H4 (cell line): ENCODE measurements around the gene PLEKHA5. TPM values are rescaled to one million over a fixed set of nuclear protein-coding genes. Genes with fewer than 3 reads are reported as not detected.
"Not testable (repeated sequence)": the region's sequence is repeated elsewhere in the genome, so short reads cannot be mapped to it uniquely, and the experiment has no call there.

Experiments used
- DNase-seq: peaks from one replicate; pipeline ENCODE4 v3.0.0-alpha.2; 2015; ENCODE audit warnings: low spot score
- total RNA-seq: library from RNA; depleted of rRNA; stranded (reverse); fragments of >200 nt; shearing (Covaris generic); gene quantifications from 2 replicates; pipeline ENCODE4 v1.2.3, GENCODE V29; 2014

Gene PLEKHA5
- total RNA-seq, 1 experiment from 2014 or later = 18.7 TPM

DNA sequence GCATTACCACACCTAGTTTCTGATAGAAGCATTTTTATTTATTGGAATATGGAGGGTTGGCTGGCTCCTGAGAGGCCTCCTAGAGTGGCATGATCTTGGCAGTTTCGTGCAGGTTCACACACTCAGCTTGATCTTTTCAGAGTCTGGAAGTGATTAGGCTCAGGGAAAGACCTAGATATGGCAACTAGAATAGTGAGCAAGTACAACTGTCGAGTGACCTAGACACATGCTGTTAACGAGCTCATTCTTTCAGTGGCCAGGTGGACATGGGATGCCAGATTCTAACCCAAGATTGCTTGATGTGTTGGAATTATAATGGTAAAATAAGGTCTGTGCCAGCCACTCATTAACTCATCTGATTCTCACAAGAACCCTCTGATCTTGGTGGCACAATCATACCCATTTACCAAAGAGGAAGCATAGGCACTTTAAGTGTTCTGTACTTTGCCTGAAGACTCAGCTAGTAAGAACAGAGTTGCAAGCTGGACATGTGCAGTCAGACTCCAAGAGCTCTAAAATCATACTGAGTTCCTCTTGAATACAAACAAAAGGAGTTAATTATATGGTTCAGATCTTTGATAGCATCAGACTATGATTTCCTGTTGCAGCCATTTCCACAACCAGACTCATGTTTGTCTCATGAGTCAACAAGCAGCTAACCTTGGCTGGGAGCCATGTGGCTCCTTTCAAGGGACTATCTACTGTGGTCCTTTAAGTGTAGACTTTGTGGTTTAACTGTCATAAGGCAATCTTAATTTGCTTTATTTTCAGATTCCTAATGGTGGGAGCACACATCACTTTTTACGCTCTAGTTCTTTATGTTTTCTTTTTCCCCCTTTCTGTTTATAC, 144.2 kb downstream of the PLEKHA5 start:
- DNase-seq = peak; percentile 97

DNA sequence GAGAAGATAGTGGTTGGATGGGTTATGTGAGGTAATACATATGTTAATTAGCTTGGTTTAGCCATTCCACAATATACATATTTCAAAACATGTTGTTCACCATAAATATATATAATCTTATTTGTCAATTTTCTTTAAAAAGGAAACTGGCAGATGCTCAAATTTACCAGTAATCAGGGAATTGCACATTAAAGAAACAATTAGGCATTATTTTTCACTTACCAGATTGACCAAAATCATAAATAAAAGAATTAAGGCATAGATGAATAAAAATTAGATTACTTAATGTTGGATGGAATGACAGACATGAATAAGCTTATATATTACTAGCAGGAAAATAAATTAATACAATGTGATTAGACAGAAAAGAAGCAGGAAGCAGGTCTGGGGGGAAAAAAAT, 147.2 kb downstream of the PLEKHA5 start:
- DNase-seq = no peak

DNA sequence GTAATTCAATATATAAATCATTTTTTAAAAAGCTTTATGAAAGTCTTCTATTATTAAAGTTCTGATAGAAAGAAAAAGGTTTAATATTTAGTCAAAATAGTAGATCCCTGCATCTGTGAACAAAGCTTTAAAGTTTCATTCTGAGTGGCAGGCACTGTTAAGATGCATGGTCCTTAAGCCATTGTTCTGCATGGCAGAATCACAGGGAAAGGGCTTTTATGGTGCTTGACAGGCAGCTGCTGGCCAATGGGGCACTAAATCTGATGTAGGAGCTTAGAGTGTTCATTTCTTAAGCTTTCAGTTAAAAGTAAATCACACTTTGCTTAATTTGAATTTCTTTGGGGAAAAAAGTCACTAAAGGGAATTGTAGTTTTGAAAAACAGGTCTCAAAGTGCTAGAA, 148.2 kb downstream of the PLEKHA5 start:
- no peak for DNase-seq

DNA sequence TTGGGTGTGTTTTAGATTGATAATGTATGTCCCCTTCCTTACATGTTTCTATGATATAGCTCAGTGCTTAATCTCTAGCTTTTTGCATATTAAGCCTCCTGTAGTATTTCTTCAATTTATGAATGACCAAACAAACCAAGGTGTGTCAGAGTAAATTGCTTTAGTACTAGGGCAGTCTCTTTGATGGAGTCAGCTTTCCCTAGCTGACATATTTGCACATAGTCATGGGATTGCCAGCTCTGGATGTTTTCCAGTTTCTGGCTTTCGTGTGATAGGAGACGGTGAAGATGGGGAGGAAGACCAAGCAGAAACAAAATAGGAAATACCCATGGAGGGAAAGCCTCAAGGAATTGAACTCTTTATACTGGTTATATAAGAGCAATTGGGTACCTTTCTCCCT, 148.9 kb downstream of the PLEKHA5 start:
- no peak for DNase-seq

DNA sequence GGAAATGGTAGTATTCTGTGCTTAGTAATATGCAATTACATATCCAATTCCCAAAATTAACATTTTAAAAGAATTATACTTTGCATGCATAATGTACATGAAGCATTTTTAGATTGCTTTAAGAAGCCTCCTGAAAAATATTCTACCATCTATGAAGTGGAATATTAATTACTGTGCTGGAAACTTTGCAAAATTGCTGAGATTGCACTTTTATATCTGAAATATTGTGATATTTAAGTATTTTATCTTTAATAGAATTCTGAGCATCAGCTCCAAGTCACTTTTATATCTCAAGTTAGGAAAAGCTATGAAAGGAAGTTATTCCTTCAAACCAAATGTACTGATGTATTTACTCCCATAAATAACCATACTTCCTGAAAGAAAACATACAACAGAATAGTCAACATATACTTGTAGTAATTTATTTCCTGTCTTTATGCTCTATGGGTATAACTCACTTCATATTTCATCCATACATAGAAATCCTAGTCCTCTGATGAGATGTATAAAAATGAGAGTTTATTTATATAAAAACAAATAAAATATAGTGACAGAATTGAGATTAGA, 152.7 kb downstream of the PLEKHA5 start:
- no peak for DNase-seq

DNA sequence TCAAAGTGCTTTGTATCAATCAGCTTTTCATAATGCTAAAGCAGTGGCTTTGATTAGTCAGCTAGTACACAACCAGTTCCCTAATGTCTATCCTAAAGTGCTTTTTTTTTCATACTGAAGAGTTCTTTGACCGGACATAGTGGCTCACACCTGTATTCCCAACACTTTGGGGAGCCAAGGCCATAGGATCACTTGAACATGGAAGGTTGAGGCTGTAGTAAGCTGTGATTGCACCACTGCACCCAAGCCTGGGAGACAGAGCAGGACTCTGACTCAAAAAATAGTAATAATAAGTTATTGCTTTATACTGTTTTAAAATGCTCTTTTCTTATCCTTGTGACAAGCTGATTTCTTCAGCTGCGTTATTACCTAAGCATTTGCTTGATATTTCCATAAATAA, 155.1 kb downstream of the PLEKHA5 start:
- DNase-seq = no peak

DNA sequence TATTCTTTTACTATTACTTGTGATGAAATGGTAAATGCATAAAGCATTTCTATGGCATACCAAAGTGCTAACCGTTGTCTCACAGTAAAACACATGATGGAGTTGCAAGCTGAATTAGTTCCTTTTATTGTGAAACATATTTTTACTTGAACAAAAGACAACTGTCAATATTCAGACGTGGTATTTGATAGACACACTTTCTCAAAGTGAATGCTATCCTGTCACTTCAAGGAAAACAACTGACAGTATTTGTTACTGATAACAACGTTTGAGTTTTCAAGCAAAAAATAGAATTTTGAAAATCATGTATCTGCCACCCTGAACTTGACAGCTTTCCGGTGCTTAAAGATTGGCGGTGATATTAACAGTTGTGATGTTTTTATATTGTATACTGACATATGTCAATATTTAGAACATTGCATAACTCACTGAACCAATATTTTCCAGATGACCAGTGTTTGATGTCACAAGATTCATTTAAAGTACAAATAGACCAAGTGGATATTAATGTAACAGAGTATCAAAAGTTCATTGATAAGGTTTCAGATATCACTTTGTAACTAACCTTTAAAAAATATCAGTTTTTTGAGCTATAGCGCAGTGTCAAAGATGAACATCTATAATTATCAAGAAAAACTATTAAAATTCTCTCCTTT, 156.4 kb downstream of the PLEKHA5 start:
- no peak for DNase-seq

DNA sequence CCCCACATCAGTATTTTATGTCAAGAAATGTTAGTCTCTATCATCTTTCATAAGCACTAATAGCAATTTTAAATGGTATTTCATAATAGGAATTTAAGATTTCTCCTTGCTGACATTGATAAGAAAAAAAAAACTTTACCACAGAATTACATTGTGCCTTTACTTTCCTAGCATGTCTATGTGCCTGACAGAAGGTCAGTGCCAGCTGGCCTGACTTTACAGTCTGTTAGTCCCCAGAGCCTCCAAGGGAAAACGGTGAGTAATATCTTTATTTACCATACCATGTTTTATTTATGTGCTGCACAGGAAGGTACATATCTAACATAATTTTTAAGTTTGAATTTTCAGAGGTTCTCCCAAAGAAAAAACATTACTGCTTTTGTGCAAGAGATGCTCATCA, 157.8 kb downstream of the PLEKHA5 start:
- no peak for DNase-seq

DNA sequence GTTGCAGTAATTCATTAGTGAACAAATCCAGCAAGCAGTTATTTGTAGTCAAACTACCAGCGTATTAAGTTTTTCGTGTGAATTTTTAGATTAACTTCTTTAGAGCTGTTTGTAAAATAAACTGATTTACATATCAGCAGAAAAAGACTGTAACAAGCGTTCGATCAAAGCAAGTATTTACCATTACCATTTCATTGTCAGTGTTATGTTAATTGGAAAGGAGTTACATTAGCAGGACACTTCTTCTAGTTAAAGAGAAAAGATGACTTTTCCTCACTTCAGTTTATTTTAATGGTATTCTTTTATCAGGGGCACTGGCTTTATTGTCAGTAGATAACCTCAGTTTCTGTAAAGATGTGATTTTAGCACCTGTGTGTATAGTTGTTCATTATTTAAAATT, 158.6 kb downstream of the PLEKHA5 start:
- DNase-seq = no peak

DNA sequence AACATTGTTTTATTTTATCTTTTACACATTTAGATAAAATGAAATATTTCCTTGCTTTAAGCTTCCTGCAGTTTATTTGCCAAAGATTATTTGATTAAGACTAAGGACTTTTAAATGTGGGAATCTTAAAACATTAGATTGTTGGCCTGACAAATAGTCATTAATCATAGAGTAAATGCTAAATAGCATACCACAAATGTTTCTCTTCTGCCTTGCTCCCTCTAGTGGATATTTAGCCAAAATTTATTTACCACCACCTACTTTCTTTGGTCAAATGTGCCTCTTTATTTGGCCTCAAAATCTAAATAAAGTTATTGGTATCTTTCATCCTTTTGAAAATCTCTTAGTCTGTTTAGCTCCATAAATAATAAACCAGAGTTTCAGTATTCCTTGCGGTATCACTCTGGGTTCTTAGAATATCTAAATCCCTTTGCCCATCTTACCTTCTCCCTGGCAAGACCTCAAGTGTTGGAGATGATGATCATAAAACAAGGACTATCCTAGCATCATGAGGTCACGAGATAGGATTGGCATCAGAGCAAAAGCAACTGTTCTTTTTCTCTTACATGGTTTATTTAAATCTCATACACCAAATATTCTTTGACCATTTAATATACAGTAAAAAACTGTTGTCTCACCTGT, 159.2 kb downstream of the PLEKHA5 start:
- peak; percentile 24 for DNase-seq

DNA sequence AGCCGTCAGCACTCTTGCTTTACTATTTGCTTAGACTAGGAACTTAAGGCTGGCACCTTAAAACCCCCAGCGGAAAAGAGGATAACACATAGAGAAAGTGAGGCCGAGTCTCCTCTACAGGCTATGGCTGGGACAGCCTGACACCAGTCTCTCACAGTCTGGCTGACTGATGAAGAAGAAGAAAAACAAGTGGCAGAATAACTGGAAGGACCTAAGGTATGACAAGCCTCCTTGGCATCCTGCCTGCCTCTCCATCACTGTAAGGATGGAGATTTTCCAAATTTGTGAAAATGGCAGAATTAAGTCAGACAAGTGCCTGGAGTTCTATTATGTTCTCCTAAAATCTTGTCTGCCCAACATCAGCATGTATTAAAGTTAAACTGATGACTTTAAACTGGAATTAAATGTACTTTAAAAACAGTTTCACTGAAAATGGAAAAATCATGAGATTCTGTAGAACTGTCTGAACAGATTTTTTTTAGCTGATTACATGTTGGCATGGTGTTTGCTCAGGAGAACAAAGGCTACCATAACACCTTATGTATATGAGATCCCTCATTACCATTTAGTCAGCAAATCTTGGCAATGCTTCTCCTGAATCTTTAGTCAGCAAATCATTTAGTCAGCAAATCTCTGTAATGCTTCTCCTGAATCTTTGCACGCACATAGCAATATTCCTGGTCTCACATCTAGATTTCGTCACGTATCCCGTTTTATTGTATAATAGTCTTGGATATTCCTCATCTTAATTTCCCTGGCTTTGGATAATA, 169.5 kb downstream of the PLEKHA5 start:
- no peak for DNase-seq

DNA sequence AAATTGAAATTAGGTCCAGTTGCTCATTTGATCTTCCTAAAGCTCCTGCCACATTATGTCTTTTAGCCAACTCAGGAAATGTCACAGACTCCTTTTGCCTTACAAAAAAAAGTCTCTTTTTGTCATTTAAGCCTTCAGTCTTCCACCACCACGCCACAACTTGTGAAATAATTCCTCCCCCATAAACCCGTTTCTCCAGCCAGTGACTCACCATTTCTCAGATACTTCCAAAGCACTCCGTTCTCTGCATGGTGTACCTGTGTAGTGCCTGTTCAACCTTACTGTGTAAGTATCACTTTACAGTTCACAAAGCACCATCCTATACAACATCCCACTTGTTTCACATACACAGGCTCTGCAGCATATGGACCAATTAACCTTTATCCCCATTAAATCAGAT, 170.2 kb downstream of the PLEKHA5 start:
- peak; percentile 18 for DNase-seq

DNA sequence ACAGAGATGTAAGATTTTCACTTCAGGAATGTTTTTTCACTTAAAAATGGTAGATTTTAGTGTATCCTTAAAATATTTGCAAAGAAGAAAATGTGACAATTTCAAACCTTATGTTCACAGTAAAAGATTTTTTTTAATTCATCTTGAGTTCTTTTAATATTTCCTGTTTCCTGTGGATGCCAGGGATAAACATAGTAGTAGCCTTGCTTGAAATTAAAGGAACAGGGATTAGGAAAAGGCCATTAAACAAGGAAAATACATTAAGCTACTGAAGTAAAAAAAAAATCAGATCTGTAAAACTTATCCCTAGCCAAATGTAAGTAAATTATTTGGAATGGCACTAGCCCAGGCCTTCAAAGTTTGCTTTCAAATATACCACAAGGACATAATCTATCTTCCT, 171.7 kb downstream of the PLEKHA5 start:
- DNase-seq = no peak

DNA sequence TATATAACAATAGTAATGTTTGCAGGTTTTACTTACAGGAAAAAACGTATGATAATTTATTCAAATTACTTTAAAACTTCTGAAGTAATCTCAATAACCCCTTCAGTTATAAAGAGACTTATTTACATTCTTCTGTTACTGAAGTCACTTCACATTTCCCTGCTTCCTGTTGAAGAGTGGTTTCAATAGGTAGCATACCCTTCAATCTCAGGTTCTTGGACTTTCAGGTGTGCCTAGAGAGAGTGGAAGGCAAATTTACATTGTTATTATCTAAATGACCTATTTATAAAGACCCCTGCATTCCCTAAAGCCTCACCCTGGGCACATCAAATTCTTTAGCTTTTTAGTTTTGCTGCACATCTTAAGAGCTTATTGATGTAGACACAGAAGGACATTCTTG, 172.2 kb downstream of the PLEKHA5 start:
- no peak for DNase-seq

DNA sequence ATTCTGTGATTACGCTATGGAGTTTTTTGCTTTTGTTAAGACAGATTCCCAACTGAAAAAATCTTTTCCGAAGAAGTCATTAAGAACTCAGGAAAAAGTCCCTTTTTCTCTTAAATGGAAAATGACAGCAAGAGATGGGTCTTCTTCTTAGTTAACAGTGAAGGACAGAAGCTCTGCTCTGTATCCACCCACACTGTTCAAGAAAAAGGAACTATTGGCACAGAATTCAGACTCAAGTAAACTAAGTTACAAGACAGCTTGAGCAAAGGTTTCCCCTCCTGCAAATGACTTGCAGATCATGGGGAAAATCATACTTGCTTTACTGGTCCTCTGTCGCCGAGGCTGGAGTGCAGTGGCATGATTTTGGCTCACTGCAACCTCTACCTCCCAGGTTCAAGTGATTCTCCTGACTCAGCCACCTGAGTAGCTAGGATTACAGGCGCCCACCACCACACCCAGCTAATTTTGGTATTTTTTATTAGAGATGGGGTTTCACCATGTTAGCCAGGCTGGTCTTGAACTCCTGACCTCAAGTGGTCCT, 172.6 kb downstream of the PLEKHA5 start:
- no peak for DNase-seq

DNA sequence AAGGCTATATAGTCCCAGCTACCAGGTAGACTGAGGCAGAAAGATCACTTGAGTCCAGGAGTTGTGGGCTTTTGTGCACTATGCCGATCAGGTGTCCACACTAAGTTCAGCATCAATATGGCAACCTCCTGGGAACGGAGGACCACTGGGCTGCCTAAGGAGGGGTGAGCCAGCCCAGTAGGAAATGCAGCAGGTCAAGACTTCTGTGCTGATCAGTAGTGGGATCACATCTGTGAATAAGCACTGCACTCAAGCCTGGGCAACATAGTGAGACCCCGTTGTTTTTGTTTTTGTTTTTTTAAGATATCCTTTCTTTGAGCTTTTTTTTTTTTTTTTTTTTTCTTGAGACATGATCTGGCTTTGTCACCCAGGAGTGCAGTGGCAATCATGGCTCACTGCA, 174.0 kb downstream of the PLEKHA5 start:
- no peak for DNase-seq

DNA sequence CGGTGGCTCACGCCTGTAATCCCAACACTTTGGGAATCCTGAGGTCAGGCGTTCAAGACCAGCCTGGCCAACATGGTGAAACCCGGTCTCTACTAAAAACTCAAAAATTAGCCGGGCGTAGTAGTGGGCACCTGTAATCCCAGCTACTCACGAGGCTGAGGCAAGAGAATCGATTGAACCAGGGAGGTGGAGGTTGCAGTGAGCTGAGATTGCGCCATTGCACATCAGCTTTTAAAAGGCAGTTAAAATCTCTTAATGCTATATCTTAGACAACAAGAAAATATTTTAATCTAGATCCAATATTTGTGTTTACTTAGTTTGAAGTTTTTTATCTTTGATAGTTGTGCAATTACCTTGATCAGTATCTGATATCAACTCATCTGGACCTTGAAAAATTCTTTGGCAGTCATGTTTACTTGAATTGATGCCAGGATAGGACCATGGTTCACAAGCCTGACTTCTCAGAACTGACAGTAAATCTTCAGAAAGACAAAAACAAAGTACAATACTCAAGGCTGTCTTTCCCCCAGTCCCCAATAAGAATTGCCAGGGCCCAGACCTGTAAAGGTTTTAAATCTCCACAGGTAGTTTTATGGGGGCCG, 174.7 kb downstream of the PLEKHA5 start:
- no peak for DNase-seq

DNA sequence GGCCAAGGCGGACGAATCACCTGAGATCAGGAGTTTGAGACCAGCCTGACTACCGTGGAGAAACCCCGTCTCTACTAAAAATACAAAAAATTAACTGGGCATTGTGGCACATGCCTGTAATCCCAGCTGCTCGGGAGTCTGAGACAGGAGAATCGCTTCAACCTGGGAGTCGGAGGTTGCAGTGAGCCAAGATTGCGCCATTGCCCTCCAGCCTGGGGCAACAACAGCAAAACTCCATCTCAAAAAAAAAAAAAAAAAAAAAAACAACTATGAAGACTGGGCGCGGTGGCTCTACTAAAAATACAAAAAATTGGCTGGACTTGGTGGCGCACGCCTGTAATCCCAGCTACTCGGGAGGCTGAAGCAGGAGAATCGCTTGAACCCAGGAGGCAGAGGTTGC, 176.1 kb downstream of the PLEKHA5 start:
- DNase-seq = not testable (repeated sequence)

DNA sequence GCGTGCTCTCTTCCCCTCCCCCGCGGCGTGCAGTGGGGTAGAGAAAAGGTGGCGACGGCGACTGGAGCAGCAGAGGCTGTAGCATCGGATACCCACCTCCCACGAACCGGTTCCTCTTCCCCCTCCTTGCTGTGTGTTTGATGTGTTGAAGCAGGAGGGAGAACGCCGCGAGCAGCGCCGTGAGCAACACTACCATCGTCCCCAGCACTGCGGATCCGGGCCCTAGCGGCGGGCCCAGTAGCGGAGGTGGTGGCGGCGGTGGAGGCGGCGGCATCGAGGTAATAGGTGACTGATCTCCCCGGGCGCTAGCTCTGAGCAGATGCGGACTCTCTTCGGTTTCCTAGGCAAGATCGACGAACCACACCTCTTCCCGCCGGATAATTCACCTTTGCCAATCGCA, 176.8 kb downstream of the PLEKHA5 start:
- no peak for DNase-seq

DNA sequence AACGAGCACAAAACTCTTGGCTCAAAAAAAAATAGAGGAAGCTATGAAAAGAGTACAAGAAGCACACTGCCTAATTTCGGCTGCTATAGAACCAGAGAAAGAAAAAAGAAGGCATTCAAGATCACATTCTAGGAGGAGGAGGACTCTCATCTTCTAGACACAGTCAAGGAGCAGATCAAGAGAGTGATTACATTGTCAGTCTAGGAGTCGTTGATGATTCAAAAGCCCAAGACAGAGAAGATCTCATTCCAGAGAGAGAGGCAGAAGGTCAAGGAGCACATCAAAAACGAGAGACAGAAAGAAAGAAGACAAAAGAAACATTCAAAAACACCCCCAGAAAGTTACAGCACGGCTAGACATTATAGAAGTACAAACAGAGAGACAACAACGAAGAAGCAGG, 177.9 kb downstream of the PLEKHA5 start:
- DNase-seq = no peak

DNA sequence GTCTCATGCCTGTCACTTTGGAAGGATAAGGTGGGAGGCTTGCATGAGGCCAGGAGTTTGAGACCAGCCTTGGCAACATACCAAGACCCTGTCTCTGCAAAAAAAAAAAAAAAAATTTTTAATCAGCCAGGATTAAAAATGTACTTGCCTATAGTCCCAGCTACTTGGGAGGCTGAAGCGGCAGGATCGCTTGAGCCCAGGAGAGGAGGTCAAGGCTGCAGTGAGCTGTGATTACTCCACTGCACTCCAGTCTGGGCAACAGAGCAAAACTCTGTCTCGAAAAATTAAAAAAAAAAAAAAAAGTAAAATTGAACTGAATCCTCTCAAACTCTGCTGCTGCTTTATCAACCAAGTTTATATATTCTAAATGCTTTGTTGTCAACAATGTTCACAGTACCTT, 181.6 kb downstream of the PLEKHA5 start:
- no peak for DNase-seq
